ENCODE results near the gene IFT27.

- TF ChIP-seq POLR2AphosphoS5 (IDR thresholded peaks at IDR 0.05; ENCODE audit: low read depth, low read length): no peak
- TF ChIP-seq TAF1 (IDR thresholded peaks at IDR 0.05; ENCODE audit: borderline replicate concordance, insufficient read depth, low read length): no peak
- TF ChIP-seq SIN3A (IDR thresholded peaks at IDR 0.05; ENCODE audit: borderline replicate concordance, insufficient read depth, low read length): no peak
Observed at GRCh38 chr22:36807627-36808026, 31.7 kb upstream of the IFT27 start.
